A549 (cell line): Measurements from ENCODE around the gene EMSY.

Experiments
- EP300 ChIP-seq, 2 experiments: fragments of >200 bp; sonication (Bioruptor Twin); formaldehyde crosslinking; IDR thresholded peaks; 2 replicates in 1 of 2; 3 replicates in 1 of 2; pipeline ENCODE4 v1.6.1; 2016 to 2017
- RFX5 ChIP-seq: fragments of 450-650 bp; IDR thresholded peaks from 2 replicates; pipeline ENCODE4 v1.7.1; 2014; ENCODE audit warnings: antibody characterized with exemption, mild to moderate bottlenecking, moderate library complexity
- TF ChIP-seq, protein P1 (sequence below): fragments of >200 bp; sonication (Bioruptor Twin); formaldehyde crosslinking; IDR thresholded peaks from 3 replicates; pipeline ENCODE4 v1.5.1; 2016

DNA sequence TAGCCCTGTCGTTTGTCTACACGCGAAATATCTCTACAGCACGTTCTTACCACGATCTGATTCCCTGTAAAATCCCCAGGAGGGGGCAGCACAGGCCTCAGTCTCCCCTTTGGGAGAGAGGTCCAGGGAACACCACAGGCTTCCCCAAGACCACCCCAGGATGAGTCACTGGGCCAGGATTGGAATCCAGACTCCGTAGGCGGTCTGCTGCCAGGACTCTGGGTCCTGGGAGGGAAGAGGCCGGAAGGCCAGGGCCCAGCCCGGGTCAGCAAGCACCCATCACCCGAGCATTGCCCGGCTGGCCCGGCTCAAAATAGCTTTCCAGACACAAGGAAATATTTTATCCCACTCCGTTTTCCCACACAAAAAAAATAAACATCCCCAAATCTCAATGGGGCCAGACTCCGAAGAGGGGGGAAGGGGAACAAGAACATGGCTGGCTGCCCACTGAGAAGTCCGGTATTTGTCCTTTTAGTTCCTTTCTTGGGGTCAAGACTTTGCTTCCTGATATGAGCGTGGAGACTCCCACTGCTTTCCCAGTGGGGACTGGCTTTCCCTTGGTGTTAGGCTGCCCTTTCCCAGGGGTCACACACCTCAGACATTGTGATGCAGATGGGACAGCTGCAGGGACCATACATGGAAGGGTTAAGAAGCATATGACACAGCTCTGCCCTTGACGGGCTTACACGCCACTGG lies 134.4 kb downstream of the EMSY start:
- no peak for TF ChIP-seq EP300 (IDR thresholded peaks at IDR 0.05)
- TF ChIP-seq, protein P1, sequence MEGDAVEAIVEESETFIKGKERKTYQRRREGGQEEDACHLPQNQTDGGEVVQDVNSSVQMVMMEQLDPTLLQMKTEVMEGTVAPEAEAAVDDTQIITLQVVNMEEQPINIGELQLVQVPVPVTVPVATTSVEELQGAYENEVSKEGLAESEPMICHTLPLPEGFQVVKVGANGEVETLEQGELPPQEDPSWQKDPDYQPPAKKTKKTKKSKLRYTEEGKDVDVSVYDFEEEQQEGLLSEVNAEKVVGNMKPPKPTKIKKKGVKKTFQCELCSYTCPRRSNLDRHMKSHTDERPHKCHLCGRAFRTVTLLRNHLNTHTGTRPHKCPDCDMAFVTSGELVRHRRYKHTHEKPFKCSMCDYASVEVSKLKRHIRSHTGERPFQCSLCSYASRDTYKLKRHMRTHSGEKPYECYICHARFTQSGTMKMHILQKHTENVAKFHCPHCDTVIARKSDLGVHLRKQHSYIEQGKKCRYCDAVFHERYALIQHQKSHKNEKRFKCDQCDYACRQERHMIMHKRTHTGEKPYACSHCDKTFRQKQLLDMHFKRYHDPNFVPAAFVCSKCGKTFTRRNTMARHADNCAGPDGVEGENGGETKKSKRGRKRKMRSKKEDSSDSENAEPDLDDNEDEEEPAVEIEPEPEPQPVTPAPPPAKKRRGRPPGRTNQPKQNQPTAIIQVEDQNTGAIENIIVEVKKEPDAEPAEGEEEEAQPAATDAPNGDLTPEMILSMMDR: no peak
- no peak for TF ChIP-seq RFX5
